Panc1 (cell line): Measurements from ENCODE around the gene MICAL2. TPM values are rescaled to one million over a fixed set of nuclear protein-coding genes. Genes with fewer than 3 reads are reported as not detected.

Source experiments
- ATAC-seq: fragments of 200-7000 bp; cut with Tn5 transposase; 2 replicates; pipeline ENCODE4 v1.9.1; 2020; ENCODE audit warnings: mild to moderate bottlenecking, moderate library complexity
- BruUV-seq: library from RNA; stranded (reverse); fragments of 400-500 nt; replicated peaks from 2 replicates; lab custom pipeline; 2021; lab: Mats Ljungman, UMichigan
- CTCF ChIA-PET: fragments of 300-600 bp; sonication (Branson Sonifier 250); formaldehyde crosslinking; loops from one replicate; lab custom pipeline; 2022; ENCODE audit warnings: antibody characterized with exemption; lab: Charles Lee
- POLR2A ChIA-PET: fragments of 300-600 bp; sonication (Branson Sonifier 250); formaldehyde crosslinking; loops from one replicate; lab custom pipeline; 2022; ENCODE audit warnings: antibody characterized with exemption; lab: Charles Lee
- DNase-seq: peaks from one replicate; pipeline ENCODE4 v3.0.0-alpha.2; 2010; ENCODE audit warnings: low read depth, low spot score
- H3K27ac ChIP-seq: 2 replicates; pipeline ENCODE4 v1.5.1; 2011; ENCODE audit warnings: mild to moderate bottlenecking, low read length, inconsistent platforms
- H3K27me3 ChIP-seq: fragments of 200-500 bp; sonication (Bioruptor generic); 2 replicates; pipeline ENCODE4 v1.6.0; 2014; ENCODE audit warnings: low read length, inconsistent platforms; ENCODE audit not compliant: control insufficient read depth, insufficient read depth
- H3K36me3 ChIP-seq: fragments of 200-500 bp; sonication (Bioruptor generic); 2 replicates; pipeline ENCODE4 v1.5.1; 2014; ENCODE audit warnings: inconsistent platforms, mild to moderate bottlenecking, low read length, moderate library complexity; ENCODE audit not compliant: control insufficient read depth, insufficient read depth
- H3K4me1 ChIP-seq: 2 replicates; pipeline ENCODE4 v1.5.1; 2011; ENCODE audit warnings: inconsistent platforms, mild to moderate bottlenecking, low read length, moderate library complexity; ENCODE audit not compliant: control insufficient read depth, insufficient read depth
- H3K4me3 ChIP-seq, 2 experiments: 2 replicates each; pipeline ENCODE4 v1.5.1; 2011 to 2012; ENCODE audit warnings: low read depth in 2 of 2, low read length in 2 of 2, mild to moderate bottlenecking in 2 of 2, inconsistent platforms in 1 of 2, moderate library complexity in 1 of 2
- H3K9me3 ChIP-seq: fragments of 200-500 bp; sonication (Bioruptor generic); 2 replicates; pipeline ENCODE4 v1.5.1; 2014; ENCODE audit warnings: low read depth, mild to moderate bottlenecking, inconsistent platforms, low read length, moderate library complexity; ENCODE audit not compliant: control insufficient read depth, insufficient read depth
- CTCF ChIP-seq: fragments of 450-650 bp; IDR thresholded peaks from 2 replicates; pipeline ENCODE4 v1.5.1; 2017; ENCODE audit warnings: mild to moderate bottlenecking
- POLR2AphosphoS5 ChIP-seq: IDR thresholded peaks from 2 replicates; pipeline ENCODE4 v1.6.1; 2012; ENCODE audit warnings: mild to moderate bottlenecking, low read depth, low read length, moderate library complexity
- REST ChIP-seq, 2 experiments: IDR thresholded peaks; 2 replicates each; pipeline ENCODE4 v1.6.1; 2011 to 2012; ENCODE audit warnings: low read depth in 2 of 2, control low read depth in 1 of 2, low read length in 1 of 2, mild to moderate bottlenecking in 1 of 2, moderate library complexity in 1 of 2; ENCODE audit not compliant: insufficient read depth in 1 of 2
- SIN3A ChIP-seq: IDR thresholded peaks from 2 replicates; pipeline ENCODE4 v1.6.1; 2012; ENCODE audit warnings: low read depth, mild to moderate bottlenecking, low read length, moderate library complexity, borderline replicate concordance; ENCODE audit not compliant: insufficient read depth
- TCF7L2 ChIP-seq: IDR thresholded peaks from 2 replicates; pipeline ENCODE4 v1.6.1; 2011; ENCODE audit warnings: mild to moderate bottlenecking, low read depth, low read length, inconsistent platforms
- in situ Hi-C: cut with HindIII; loops from 2 replicates; pipeline ENCODE4 v1.10.0; 2016; ENCODE audit warnings: low sequenced_read_pairs, low pct_unique_long_range_greater_than_20kb
- intact Hi-C: fragments of 100-400 bp; cut with micrococcal nuclease; formaldehyde crosslinking; loops from one replicate; pipeline ENCODE4 v1.10.0; 2022; ENCODE audit not compliant: unreplicated experiment
- total RNA-seq: library from RNA; stranded (reverse); gene quantifications from one replicate; pipeline ENCODE4 v1.2.1, GENCODE V29; 2021; ENCODE audit not compliant: unreplicated experiment

Gene MICAL2
- total RNA-seq, 1 experiment from 2014 or later: 199 TPM

GRCh38 chr11:12225046-12225739 is 114.8 kb downstream of the MICAL2 start:
- no TSS peak for BruUV-seq
- Histone ChIP-seq H3K36me3 (peaks cover 2% of the 10 kb centered on the region; the same call in 1 of the 2 replicates), H3K9me3 (no peaks in the 10 kb centered on the region), H3K27ac (no peak overlapping the region), H3K4me3 (no peak overlapping the region), H3K4me1 (no peaks in the 10 kb centered on the region), H3K27me3 (no peaks in the 10 kb centered on the region)
- ChIA-PET POLR2A (interaction anchor here (0.6 kb wide), 1 partner anchor 61 kb away, joined by 4 read pairs; no protein-coding TSS in a partner anchor), CTCF (no interaction called here)
- TF ChIP-seq CTCF (no peak), REST (IDR thresholded peaks at IDR 0.05; ENCODE audit: insufficient read depth in 1 of 2, low read depth in 2 of 2, low read length in 1 of 2) (no peak), POLR2AphosphoS5 (no peak), TCF7L2 (no peak), SIN3A (no peak)
- intact Hi-C loops: no loop called here
- in situ Hi-C loops: no loop called here
- DNase-seq (no peak), ATAC-seq (no peak)

GRCh38 chr11:12226093-12226492 is 115.7 kb downstream of the MICAL2 start:
- Histone ChIP-seq H3K4me1 (no peaks in the 10 kb centered on the region), H3K9me3 (no peaks in the 10 kb centered on the region), H3K4me3 (no peak overlapping the region), H3K27ac (no peak overlapping the region), H3K36me3 (peaks cover 2% of the 10 kb centered on the region; the same call in 1 of the 2 replicates), H3K27me3 (no peaks in the 10 kb centered on the region)
- ChIA-PET CTCF (no interaction called here), POLR2A (interaction anchor here (0.6 kb wide), 1 partner anchor 62 kb away, joined by 4 read pairs; no protein-coding TSS in a partner anchor)
- ATAC-seq: no peak
- in situ Hi-C loops: no loop called here
- no peak for TF ChIP-seq POLR2AphosphoS5
- TF ChIP-seq REST (IDR thresholded peaks at IDR 0.05; ENCODE audit: insufficient read depth in 1 of 2, low read depth in 2 of 2, low read length in 1 of 2): no peak
- TF ChIP-seq CTCF: no peak
- TF ChIP-seq TCF7L2: no peak
- TF ChIP-seq SIN3A: no peak
- intact Hi-C loops: no loop called here
- DNase-seq: no peak
- no TSS peak for BruUV-seq
